Gastrocnemius medialis (tissue), 4 donors: Measurements from ENCODE around the gene NAIP. TPM values are rescaled to one million over a fixed set of nuclear protein-coding genes. Genes with fewer than 3 reads are reported as not detected.
"Not testable (repeated sequence)": the region's sequence is repeated elsewhere in the genome, so short reads cannot be mapped to it uniquely, and the experiment has no call there.

Experiments used
- ATAC-seq, 2 donors: fragments of 150-250 bp; one replicate each; pipeline ENCODE4 v1.9.1; 2016
- DNase-seq, 2 donors: peaks; one replicate each; pipeline ENCODE4 v3.0.0-alpha.2; 2019
- H3K27ac ChIP-seq, 4 donors: fragments of 200-600 bp; sonication (generic); 1 replicate in 1 of 4; 2 replicates in 3 of 4; pipeline ENCODE4 v1.5.1; 2016 to 2018; ENCODE audit warnings: mild to moderate bottlenecking in 2 of 4, moderate library complexity in 1 of 4
- H3K27me3 ChIP-seq, 3 donors: fragments of 200-600 bp; sonication (generic) in 2 of 3; 1 replicate in 1 of 3; 2 replicates in 2 of 3; pipeline versions ENCODE4 v1.5.1 to v1.6.0; 2016 to 2019; ENCODE audit warnings: mild to moderate bottlenecking in 1 of 3, moderate library complexity in 1 of 3
- H3K36me3 ChIP-seq, 2 donors: fragments of 200-600 bp; sonication (generic) in 1 of 2; one replicate each; pipeline ENCODE4 v1.5.1; 2017 to 2018
- H3K4me1 ChIP-seq, 2 donors: fragments of 200-600 bp; sonication (generic) in 1 of 2; one replicate each; pipeline ENCODE4 v1.5.1; 2016 to 2017; ENCODE audit warnings: mild to moderate bottlenecking in 2 of 2
- H3K4me3 ChIP-seq, 4 donors: fragments of 200-600 bp; sonication (generic) in 3 of 4; 1 replicate in 1 of 4; 2 replicates in 3 of 4; pipeline ENCODE4 v1.5.1; 2016 to 2019; ENCODE audit warnings: mild to moderate bottlenecking in 2 of 4
- H3K9me3 ChIP-seq, 3 donors: fragments of 200-600 bp; sonication (generic) in 2 of 3; 1 replicate in 1 of 3; 2 replicates in 2 of 3; pipeline ENCODE4 v1.5.1; 2016 to 2019
- in situ Hi-C, 4 donors: fragments of 200-750 bp; cut with MboI; loops; one replicate each; pipeline versions ENCODE4 v1.15.0 to v1.8.0; 2017; ENCODE audit warnings: low sequenced_read_pairs in 4 of 4
- intact Hi-C: fragments of 100-400 bp; cut with DNase I; formaldehyde crosslinking; loops from one replicate; pipeline ENCODE4 v1.15.1; 2023; ENCODE audit warnings: low total_unique reads
- total RNA-seq, 4 donors: library from RNA; depleted of rRNA; stranded (reverse); fragments of >200 nt; gene quantifications; one replicate each; pipeline versions ENCODE4 v1.1.0 to v1.2.3, GENCODE V29; 2016

The NAIP gene
- total RNA-seq, 4 donors from 2014 or later: 1.7 to 6.5 (median 2.1) TPM

DNA sequence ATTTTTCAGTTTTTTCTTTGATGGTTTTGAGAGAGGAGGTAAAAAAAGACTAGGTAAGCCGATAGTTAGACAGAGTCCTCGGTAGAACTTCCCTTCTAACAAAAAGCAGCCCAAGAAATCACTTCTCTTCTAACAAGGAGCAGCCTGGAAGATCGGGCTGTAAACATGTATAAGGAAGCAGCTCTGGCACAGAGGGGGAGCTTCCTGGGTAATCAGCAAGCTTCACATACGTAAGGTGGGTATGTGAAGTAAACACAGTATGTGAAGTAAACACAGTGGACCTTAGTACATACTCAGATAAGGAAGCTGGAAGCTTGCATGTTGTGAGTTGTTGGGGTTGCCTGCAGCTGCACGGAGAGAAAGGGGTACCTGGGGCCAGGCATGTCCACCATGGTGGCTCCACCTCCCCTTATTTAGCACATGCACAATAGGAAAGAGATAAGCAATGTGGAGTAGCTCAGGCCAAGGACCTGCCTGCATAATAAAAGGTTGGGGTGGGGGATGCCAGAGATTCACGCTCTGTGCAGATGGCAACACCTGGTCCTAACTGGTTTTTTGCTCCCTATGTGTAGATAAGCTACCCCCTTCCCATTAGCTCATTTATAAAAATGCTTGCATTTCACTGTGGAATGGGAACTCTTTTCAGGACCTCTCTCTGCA lies 93.3 kb downstream of the NAIP start:
- H3K4me3 ChIP-seq, DNase-seq, H3K36me3 ChIP-seq, ATAC-seq, H3K4me1 ChIP-seq, H3K27ac ChIP-seq, intact Hi-C loops, H3K9me3 ChIP-seq, H3K27me3 ChIP-seq, in situ Hi-C loops: not testable (repeated sequence)

DNA sequence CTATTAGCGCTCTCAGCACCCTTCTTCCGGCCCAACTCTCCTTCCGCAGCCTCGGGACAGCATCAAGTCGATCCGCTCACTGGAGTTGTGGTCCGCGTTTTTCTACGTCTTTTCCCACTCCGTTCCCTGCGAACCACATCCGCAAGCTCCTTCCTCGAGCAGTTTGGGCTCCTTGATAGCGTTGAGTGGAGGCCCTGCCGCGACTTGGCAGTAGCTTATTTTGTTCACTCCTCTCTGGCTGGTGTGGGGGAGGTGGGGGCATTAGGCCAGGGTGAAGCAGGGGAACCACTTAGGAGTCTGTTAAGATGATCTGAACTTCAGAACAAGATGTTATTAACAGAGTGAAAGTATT lies 100.0 kb downstream of the NAIP start:
- H3K4me1 ChIP-seq, H3K27ac ChIP-seq, DNase-seq, H3K27me3 ChIP-seq, H3K36me3 ChIP-seq, H3K4me3 ChIP-seq, in situ Hi-C loops, intact Hi-C loops, H3K9me3 ChIP-seq: not testable (repeated sequence)
- peak; percentile 57 to 60 for ATAC-seq

Other genes with a start within 250 kb of the NAIP start
- 10 to 100 TPM in 1 of 4 donors, 1 to 10 TPM in 3; 2.9 to 15.0 (median 6.2) TPM for gene SERF1A, start 124.7 kb downstream of the NAIP start, total RNA-seq
- 10 to 100 TPM; 15.9 to 29.6 (median 16.6) TPM for gene SMN1, start 100.3 kb downstream of the NAIP start, total RNA-seq
- gene GTF2H2, start 42.3 kb upstream of the NAIP start, total RNA-seq: 1 to 10 TPM; 4.3 to 8.5 (median 7.4) TPM